GM10266 (cell line): Measurements from ENCODE around the gene SLC5A9.

Experiments used
- DNase-seq: peaks from one replicate; pipeline ENCODE4 v3.0.0; 2012; ENCODE audit errors: extremely low spot score
- CTCF ChIP-seq: IDR thresholded peaks from 2 replicates; pipeline ENCODE4 v1.5.1; 2012; ENCODE audit warnings: mild to moderate bottlenecking, low read depth; ENCODE audit not compliant: control insufficient read depth, insufficient read depth; ENCODE audit errors: missing control alignments

The SLC5A9 gene

GRCh38 chr1:48242141-48242736 is 19.7 kb downstream of the SLC5A9 start:
- no peak for DNase-seq
- TF ChIP-seq CTCF, result no peak

- TF ChIP-seq CTCF, result no peak
- no peak for DNase-seq
These were observed 22.6 kb downstream of the SLC5A9 start for GRCh38 chr1:48245106-48245505.

- DNase-seq, result no peak
- no peak for TF ChIP-seq CTCF
These were observed 24.2 kb downstream of the SLC5A9 start for GRCh38 chr1:48246727-48247126.

GRCh38 chr1:48248356-48248755 is 25.8 kb downstream of the SLC5A9 start:
- TF ChIP-seq CTCF, result no peak
- DNase-seq, result no peak

GRCh38 chr1:48249868-48250267 is 27.4 kb downstream of the SLC5A9 start:
- no peak for TF ChIP-seq CTCF
- DNase-seq, result no peak

- DNase-seq, result no peak
- no peak for TF ChIP-seq CTCF
These were observed 28.1 kb downstream of the SLC5A9 start for GRCh38 chr1:48250572-48250971.

- DNase-seq, result no peak
- TF ChIP-seq CTCF, result no peak
These were observed 28.8 kb downstream of the SLC5A9 start for GRCh38 chr1:48251323-48251722.
